WTC11 (cell line): Measurements from ENCODE around the gene ANKRD28. TPM values are rescaled to one million over a fixed set of nuclear protein-coding genes. Genes with fewer than 3 reads are reported as not detected.

ENCODE experiments used
- ATAC-seq: fragments of 200-7000 bp; cut with Tn5 transposase; 2 replicates; pipeline ENCODE4 v1.10.0; 2021; ENCODE audit warnings: mild to moderate bottlenecking, moderate library complexity
- CTCF ChIA-PET: fragments of 300-600 bp; sonication (Branson Sonifier 250); formaldehyde crosslinking; loops from one replicate; lab custom pipeline; 2021; ENCODE audit warnings: antibody characterized with exemption; lab: Charles Lee
- POLR2A ChIA-PET: fragments of 350-600 bp; sonication (Branson Sonifier 250); formaldehyde crosslinking; loops from one replicate; lab custom pipeline; 2021; ENCODE audit warnings: antibody characterized with exemption; lab: Charles Lee
- DNase-seq: peaks from one replicate; pipeline ENCODE4 v3.0.0; 2021; ENCODE audit warnings: low spot score
- H3K27ac Mint-ChIP-seq: 2 replicates; pipeline ENCODE4 v1.8.0; 2021; ENCODE audit warnings: mixed read lengths
- H3K27me3 Mint-ChIP-seq: 2 replicates; pipeline ENCODE4 v1.8.0; 2021; ENCODE audit warnings: low read depth, mild to moderate bottlenecking, moderate library complexity, mixed read lengths
- H3K36me3 Mint-ChIP-seq: 2 replicates; pipeline ENCODE4 v1.8.0; 2021; ENCODE audit warnings: mixed read lengths
- H3K4me1 Mint-ChIP-seq: 2 replicates; pipeline ENCODE4 v1.8.0; 2022; ENCODE audit warnings: mixed read lengths
- H3K4me3 Mint-ChIP-seq: 2 replicates; pipeline ENCODE4 v1.8.0; 2021; ENCODE audit warnings: mild to moderate bottlenecking, moderate library complexity, mixed read lengths
- H3K9me3 Mint-ChIP-seq: 2 replicates; pipeline ENCODE4 v1.8.0; 2021; ENCODE audit warnings: mixed read lengths
- CREM ChIP-seq: sonication (generic); formaldehyde crosslinking; IDR thresholded peaks from 2 replicates; pipeline ENCODE4 v1.8.1; 2022; ENCODE audit warnings: mild to moderate bottlenecking, missing genetic modification reagents, moderate library complexity
- E2F1 ChIP-seq: sonication (generic); formaldehyde crosslinking; IDR thresholded peaks from 2 replicates; pipeline ENCODE4 v1.8.0; 2022; ENCODE audit warnings: mild to moderate bottlenecking, missing genetic modification reagents
- GABPB1 ChIP-seq: sonication (generic); formaldehyde crosslinking; IDR thresholded peaks from 2 replicates; pipeline ENCODE4 v1.8.1; 2023; ENCODE audit warnings: mild to moderate bottlenecking, missing genetic modification reagents
- GTF2I ChIP-seq: fragments of 250-450 bp; sonication (Bioruptor Pico); conservative IDR thresholded peaks from 2 replicates; pipeline ENCODE4 v1.4.0; 2021; ENCODE audit warnings: mild to moderate bottlenecking
- IRF2 ChIP-seq: sonication (generic); formaldehyde crosslinking; IDR thresholded peaks from 2 replicates; pipeline ENCODE4 v1.8.0; 2022; ENCODE audit warnings: low read depth, missing genetic modification reagents, borderline replicate concordance
- KAT7 ChIP-seq: sonication (generic); formaldehyde crosslinking; IDR thresholded peaks from 2 replicates; pipeline ENCODE4 v1.8.1; 2023; ENCODE audit warnings: missing genetic modification reagents, mild to moderate bottlenecking, borderline replicate concordance
- NFATC4 ChIP-seq: fragments of 250-450 bp; sonication (Bioruptor Pico); IDR thresholded peaks from 2 replicates; pipeline ENCODE4 v1.9.0; 2021; ENCODE audit warnings: mild to moderate bottlenecking
- NFE2L1 ChIP-seq: sonication (generic); formaldehyde crosslinking; IDR thresholded peaks from 2 replicates; pipeline ENCODE4 v1.8.1; 2023; ENCODE audit warnings: missing genetic modification reagents
- NR1H2 ChIP-seq: sonication (generic); formaldehyde crosslinking; IDR thresholded peaks from 2 replicates; pipeline ENCODE4 v1.9.0; 2021; ENCODE audit warnings: mild to moderate bottlenecking, moderate library complexity, missing genetic modification reagents
- OVOL2 ChIP-seq: fragments of 250-450 bp; sonication (Bioruptor Pico); IDR thresholded peaks from 2 replicates; pipeline ENCODE4 v1.9.0; 2021; ENCODE audit warnings: mild to moderate bottlenecking, borderline replicate concordance
- PRDM15 ChIP-seq: sonication (generic); formaldehyde crosslinking; IDR thresholded peaks from 2 replicates; pipeline ENCODE4 v1.8.0; 2022; ENCODE audit warnings: missing genetic modification reagents
- PREB ChIP-seq: sonication (generic); formaldehyde crosslinking; IDR thresholded peaks from 2 replicates; pipeline ENCODE4 v1.8.1; 2022; ENCODE audit warnings: mild to moderate bottlenecking, missing genetic modification reagents, moderate library complexity, borderline replicate concordance
- TEAD1 ChIP-seq: sonication (generic); formaldehyde crosslinking; IDR thresholded peaks from 2 replicates; pipeline ENCODE4 v1.8.0; 2022; ENCODE audit warnings: mild to moderate bottlenecking, missing genetic modification reagents
- ZNF219 ChIP-seq: sonication (generic); formaldehyde crosslinking; IDR thresholded peaks from 2 replicates; pipeline ENCODE4 v1.8.0; 2023; ENCODE audit warnings: missing genetic modification reagents, mild to moderate bottlenecking, borderline replicate concordance
- ZNF423 ChIP-seq: fragments of 250-450 bp; sonication (Bioruptor Pico); IDR thresholded peaks from 2 replicates; pipeline ENCODE4 v2.1.2; 2022; ENCODE audit warnings: mild to moderate bottlenecking, moderate library complexity
- ZNF425 ChIP-seq: fragments of 250-450 bp; sonication (Bioruptor Pico); conservative IDR thresholded peaks from 2 replicates; pipeline ENCODE4 v1.9.0; 2021; ENCODE audit warnings: mild to moderate bottlenecking
- total RNA-seq: library from RNA; stranded (reverse); gene quantifications from 3 replicates; pipeline ENCODE4 v1.2.3, GENCODE V29; 2021
- TF ChIP-seq, protein P1 (sequence below): sonication (generic); formaldehyde crosslinking; IDR thresholded peaks from 2 replicates; pipeline ENCODE4 v1.8.1; 2023; ENCODE audit warnings: mild to moderate bottlenecking, missing genetic modification reagents
- TF ChIP-seq, protein P2 (sequence below): fragments of 250-450 bp; sonication (Bioruptor Pico); IDR thresholded peaks from 2 replicates; pipeline ENCODE4 v1.8.0; 2021; ENCODE audit warnings: mild to moderate bottlenecking
- TF ChIP-seq, protein P3 (sequence below): sonication (generic); formaldehyde crosslinking; IDR thresholded peaks from 2 replicates; pipeline ENCODE4 v1.8.0; 2022; ENCODE audit warnings: mild to moderate bottlenecking, missing genetic modification reagents
- TF ChIP-seq, protein P4 (sequence below): fragments of 250-450 bp; sonication (Bioruptor Pico); IDR thresholded peaks from 2 replicates; pipeline ENCODE4 v1.9.0; 2021; ENCODE audit warnings: mild to moderate bottlenecking, borderline replicate concordance

Gene ANKRD28
- total RNA-seq, 1 experiment from 2014 or later, result 51.6 TPM

DNA sequence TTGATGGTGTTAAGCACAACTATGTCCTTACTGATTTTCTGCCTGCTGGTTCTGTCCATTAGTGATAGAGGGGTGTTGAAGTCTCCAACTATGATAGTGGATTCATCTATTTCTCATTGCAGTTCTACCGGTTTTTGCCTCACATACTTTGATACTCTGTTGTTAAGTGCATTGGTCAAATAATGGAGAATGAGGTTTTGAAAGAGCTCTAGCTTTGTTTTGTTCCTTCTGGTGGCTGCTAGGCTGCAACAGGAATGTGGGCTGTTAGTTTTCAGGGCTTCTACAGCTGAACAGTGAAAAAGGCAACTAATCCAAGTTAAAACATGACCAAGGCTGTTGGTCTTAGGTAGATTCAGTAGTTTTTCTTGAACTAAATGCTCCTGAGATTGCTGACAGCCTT lies 133.6 kb downstream of the ANKRD28 start (continued):
- TF ChIP-seq, protein P1, sequence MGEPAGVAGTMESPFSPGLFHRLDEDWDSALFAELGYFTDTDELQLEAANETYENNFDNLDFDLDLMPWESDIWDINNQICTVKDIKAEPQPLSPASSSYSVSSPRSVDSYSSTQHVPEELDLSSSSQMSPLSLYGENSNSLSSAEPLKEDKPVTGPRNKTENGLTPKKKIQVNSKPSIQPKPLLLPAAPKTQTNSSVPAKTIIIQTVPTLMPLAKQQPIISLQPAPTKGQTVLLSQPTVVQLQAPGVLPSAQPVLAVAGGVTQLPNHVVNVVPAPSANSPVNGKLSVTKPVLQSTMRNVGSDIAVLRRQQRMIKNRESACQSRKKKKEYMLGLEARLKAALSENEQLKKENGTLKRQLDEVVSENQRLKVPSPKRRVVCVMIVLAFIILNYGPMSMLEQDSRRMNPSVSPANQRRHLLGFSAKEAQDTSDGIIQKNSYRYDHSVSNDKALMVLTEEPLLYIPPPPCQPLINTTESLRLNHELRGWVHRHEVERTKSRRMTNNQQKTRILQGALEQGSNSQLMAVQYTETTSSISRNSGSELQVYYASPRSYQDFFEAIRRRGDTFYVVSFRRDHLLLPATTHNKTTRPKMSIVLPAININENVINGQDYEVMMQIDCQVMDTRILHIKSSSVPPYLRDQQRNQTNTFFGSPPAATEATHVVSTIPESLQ, result no peak
- no peak for TF ChIP-seq OVOL2
- no peak for TF ChIP-seq PRDM15 (CRISPR knock-in tag)
- TF ChIP-seq IRF2 (CRISPR knock-in tag), result no peak
- no peak for TF ChIP-seq E2F1
- TF ChIP-seq PREB (CRISPR knock-in tag), result no peak
- TF ChIP-seq, protein P2, sequence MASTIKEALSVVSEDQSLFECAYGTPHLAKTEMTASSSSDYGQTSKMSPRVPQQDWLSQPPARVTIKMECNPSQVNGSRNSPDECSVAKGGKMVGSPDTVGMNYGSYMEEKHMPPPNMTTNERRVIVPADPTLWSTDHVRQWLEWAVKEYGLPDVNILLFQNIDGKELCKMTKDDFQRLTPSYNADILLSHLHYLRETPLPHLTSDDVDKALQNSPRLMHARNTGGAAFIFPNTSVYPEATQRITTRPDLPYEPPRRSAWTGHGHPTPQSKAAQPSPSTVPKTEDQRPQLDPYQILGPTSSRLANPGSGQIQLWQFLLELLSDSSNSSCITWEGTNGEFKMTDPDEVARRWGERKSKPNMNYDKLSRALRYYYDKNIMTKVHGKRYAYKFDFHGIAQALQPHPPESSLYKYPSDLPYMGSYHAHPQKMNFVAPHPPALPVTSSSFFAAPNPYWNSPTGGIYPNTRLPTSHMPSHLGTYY (CRISPR knock-in tag), result no peak
- no peak for TF ChIP-seq NFE2L1
- TF ChIP-seq CREM (CRISPR knock-in tag), result no peak
- no peak for TF ChIP-seq GTF2I
- no peak for TF ChIP-seq ZNF219 (CRISPR knock-in tag)
- TF ChIP-seq KAT7 (CRISPR knock-in tag), result no peak
- TF ChIP-seq, protein P3, sequence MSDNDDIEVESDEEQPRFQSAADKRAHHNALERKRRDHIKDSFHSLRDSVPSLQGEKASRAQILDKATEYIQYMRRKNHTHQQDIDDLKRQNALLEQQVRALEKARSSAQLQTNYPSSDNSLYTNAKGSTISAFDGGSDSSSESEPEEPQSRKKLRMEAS (CRISPR knock-in tag), result no peak
- no peak for TF ChIP-seq NFATC4

DNA sequence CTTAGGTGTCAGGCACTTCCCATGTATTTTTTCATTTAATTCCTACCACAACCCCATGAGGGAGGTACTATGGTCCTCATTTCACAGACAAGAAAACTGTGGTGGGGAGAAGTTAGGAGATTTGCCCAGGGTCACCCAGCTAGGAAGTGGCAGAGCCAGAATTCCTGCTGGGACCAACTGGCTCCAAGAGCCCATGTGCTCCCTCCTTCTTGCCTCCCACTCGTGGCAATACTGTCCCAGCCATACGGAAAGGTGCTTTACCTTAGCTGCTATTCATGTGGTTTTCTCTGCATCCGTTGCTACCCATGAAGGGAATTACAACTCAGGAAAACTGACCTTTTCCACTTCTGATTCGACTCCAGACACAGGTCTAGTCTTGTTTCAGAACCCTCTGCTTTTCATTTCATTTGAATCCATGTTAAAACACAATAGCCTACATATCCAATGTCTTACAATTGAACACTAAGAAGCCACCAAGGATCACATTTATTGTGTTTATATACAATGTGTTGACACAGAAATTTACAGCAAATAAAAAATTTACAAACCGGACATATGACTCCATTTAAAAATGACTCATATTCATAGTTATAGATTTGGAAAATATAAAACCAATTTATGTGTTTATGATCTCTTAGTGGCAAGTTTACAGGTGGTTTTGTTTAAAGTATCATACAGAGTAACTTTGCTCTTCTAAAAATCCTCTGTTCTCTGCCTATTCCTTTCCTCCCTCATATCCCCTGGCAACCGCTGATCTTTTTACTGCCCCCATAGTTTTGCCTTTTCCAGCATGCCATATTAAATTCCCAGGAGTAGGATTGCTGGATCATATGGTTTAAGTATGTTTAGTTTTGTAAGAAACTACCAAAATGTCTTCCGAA lies 137.5 kb downstream of the ANKRD28 start:
- no peaks in the 10 kb centered on the region; the same call in 1 of the 2 replicates for H3K27me3 Mint-ChIP-seq
- H3K9me3 Mint-ChIP-seq, result peaks cover 34% of the 10 kb centered on the region
- peaks cover 19% of the 10 kb centered on the region for H3K36me3 Mint-ChIP-seq
- H3K27ac Mint-ChIP-seq, result no peak overlapping the region
- H3K4me1 Mint-ChIP-seq, result 0 out of 2 replicates have a peak, but pooled peaks cover under 1% of the 10 kb centered on the region
- ChIA-PET POLR2A (no interaction called here), CTCF (no interaction called here)
- ATAC-seq (no peak), DNase-seq (no peak)
- no peak overlapping the region for H3K4me3 Mint-ChIP-seq
- TF ChIP-seq GABPB1, result no peak
- TF ChIP-seq, protein P4, sequence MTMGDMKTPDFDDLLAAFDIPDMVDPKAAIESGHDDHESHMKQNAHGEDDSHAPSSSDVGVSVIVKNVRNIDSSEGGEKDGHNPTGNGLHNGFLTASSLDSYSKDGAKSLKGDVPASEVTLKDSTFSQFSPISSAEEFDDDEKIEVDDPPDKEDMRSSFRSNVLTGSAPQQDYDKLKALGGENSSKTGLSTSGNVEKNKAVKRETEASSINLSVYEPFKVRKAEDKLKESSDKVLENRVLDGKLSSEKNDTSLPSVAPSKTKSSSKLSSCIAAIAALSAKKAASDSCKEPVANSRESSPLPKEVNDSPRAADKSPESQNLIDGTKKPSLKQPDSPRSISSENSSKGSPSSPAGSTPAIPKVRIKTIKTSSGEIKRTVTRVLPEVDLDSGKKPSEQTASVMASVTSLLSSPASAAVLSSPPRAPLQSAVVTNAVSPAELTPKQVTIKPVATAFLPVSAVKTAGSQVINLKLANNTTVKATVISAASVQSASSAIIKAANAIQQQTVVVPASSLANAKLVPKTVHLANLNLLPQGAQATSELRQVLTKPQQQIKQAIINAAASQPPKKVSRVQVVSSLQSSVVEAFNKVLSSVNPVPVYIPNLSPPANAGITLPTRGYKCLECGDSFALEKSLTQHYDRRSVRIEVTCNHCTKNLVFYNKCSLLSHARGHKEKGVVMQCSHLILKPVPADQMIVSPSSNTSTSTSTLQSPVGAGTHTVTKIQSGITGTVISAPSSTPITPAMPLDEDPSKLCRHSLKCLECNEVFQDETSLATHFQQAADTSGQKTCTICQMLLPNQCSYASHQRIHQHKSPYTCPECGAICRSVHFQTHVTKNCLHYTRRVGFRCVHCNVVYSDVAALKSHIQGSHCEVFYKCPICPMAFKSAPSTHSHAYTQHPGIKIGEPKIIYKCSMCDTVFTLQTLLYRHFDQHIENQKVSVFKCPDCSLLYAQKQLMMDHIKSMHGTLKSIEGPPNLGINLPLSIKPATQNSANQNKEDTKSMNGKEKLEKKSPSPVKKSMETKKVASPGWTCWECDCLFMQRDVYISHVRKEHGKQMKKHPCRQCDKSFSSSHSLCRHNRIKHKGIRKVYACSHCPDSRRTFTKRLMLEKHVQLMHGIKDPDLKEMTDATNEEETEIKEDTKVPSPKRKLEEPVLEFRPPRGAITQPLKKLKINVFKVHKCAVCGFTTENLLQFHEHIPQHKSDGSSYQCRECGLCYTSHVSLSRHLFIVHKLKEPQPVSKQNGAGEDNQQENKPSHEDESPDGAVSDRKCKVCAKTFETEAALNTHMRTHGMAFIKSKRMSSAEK (CRISPR knock-in tag), result no peak
- no peak for TF ChIP-seq NR1H2 (CRISPR knock-in tag)
- TF ChIP-seq TEAD1 (CRISPR knock-in tag), result no peak
- no peak for TF ChIP-seq ZNF425 (CRISPR knock-in tag)
- TF ChIP-seq ZNF423 (CRISPR knock-in tag), result no peak
- TF ChIP-seq KAT7 (CRISPR knock-in tag), result no peak
